Measurements from ENCODE around the gene CCR8.
"Not testable (repeated sequence)": the region's sequence is repeated elsewhere in the genome, so short reads cannot be mapped to it uniquely, and the experiment has no call there.

- TF ChIP-seq CTCF (IDR thresholded peaks at IDR 0.05; ENCODE audit: insufficient read depth, low read length); POLR2AphosphoS5 (IDR thresholded peaks at IDR 0.05; ENCODE audit: low read depth); SPI1 (IDR thresholded peaks at IDR 0.05; ENCODE audit: borderline replicate concordance, low read depth); REST (IDR thresholded peaks at IDR 0.05; ENCODE audit: insufficient replicate concordance, low read depth): not testable (repeated sequence)
These were observed 7.9 kb upstream of the CCR8 start for GRCh38 chr3:39321574-39321983.
